ENCODE results near the gene SOX10. TPM values are rescaled to one million over a fixed set of nuclear protein-coding genes. Genes with fewer than 3 reads are reported as not detected.

The SOX10 gene
- total RNA-seq, 2 experiments from 2014 or later: not detected

DNA sequence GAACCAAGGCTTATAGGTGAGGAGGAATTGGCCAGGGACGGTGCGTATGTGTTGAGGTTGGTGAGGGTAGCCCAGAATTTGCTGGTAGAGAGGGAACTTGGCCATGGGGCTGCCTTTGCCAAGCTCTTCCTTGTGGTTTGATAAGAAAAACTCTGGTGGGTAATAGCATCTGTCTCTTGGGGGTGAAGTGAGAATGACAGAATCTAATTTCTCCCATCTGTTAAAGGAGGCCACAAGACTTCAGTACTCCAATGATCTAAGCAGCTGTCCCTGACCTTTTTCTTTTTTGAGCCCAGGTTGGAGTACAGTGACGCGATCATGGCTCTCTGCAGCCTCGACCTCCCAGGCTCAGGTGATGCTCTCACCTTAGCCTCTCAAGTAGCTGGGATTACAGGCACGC is 36.9 kb upstream of the SOX10 start:
- BruUV-seq (replicated peaks): no TSS peak

GRCh38 chr22:38018938-38019827 is 34.8 kb upstream of the SOX10 start:
- Histone ChIP-seq H3K4me2 (ENCODE audit: low read length) (no peak overlapping the region), H2AFZ (ENCODE audit: low read length) (no peak overlapping the region), H3K9me2 (ENCODE audit: insufficient read depth, low read length) (no peaks in the 10 kb centered on the region; the same call in 1 of the 2 replicates), H3K27ac (ENCODE audit: low read depth, low read length, poor library complexity, severe bottlenecking) (no peak overlapping the region), H3K4me3 (ENCODE audit: low read depth, low read length, poor library complexity, severe bottlenecking) (no peak overlapping the region), H3K9me3 (ENCODE audit: low read length) (no peaks in the 10 kb centered on the region), H4K20me1 (ENCODE audit: insufficient read depth, low read length) (no peaks in the 10 kb centered on the region), H3K4me1 (ENCODE audit: insufficient read depth, low read length, poor library complexity, severe bottlenecking) (no peaks in the 10 kb centered on the region), H3K36me3 (ENCODE audit: insufficient read depth, low read length) (no peaks in the 10 kb centered on the region), H3K79me2 (ENCODE audit: insufficient read depth, low read depth, low read length) (no peaks in the 10 kb centered on the region)
- POLR2A ChIA-PET: no interaction called here
- no peak for TF ChIP-seq EZH2phosphoT487 (IDR thresholded peaks at IDR 0.05; ENCODE audit: borderline replicate concordance, low read depth, low read length)
- TF ChIP-seq CTCF (conservative IDR thresholded peaks at IDR 0.05; ENCODE audit: low read length): no peak
- CTCF ChIA-PET (ENCODE audit: unreplicated experiment): no interaction called here
- intact Hi-C loops (cut with micrococcal nuclease; ENCODE audit: unreplicated experiment): no loop called here
- BruUV-seq (replicated peaks): no TSS peak
- DNase-seq (ENCODE audit: low spot score): no peak

More for the DNA sequence above, 36.9 kb upstream of the SOX10 start:
- Histone ChIP-seq H3K4me2 (ENCODE audit: low read length) (no peak overlapping the region), H3K27ac (ENCODE audit: low read depth, low read length, poor library complexity, severe bottlenecking) (no peak overlapping the region), H3K4me3 (ENCODE audit: low read depth, low read length, poor library complexity, severe bottlenecking) (no peak overlapping the region), H2AFZ (ENCODE audit: low read length) (no peak overlapping the region), H4K20me1 (ENCODE audit: insufficient read depth, low read length) (no peaks in the 10 kb centered on the region), H3K9me2 (ENCODE audit: insufficient read depth, low read length) (no peaks in the 10 kb centered on the region), H3K9me3 (ENCODE audit: low read length) (no peaks in the 10 kb centered on the region), H3K4me1 (ENCODE audit: insufficient read depth, low read length, poor library complexity, severe bottlenecking) (no peaks in the 10 kb centered on the region), H3K36me3 (ENCODE audit: insufficient read depth, low read length) (no peaks in the 10 kb centered on the region), H3K79me2 (ENCODE audit: insufficient read depth, low read depth, low read length) (no peaks in the 10 kb centered on the region)
- no peak for TF ChIP-seq CTCF (conservative IDR thresholded peaks at IDR 0.05; ENCODE audit: low read length)
- no peak for TF ChIP-seq EZH2phosphoT487 (IDR thresholded peaks at IDR 0.05; ENCODE audit: borderline replicate concordance, low read depth, low read length)
- no peak for DNase-seq (ENCODE audit: low spot score)
- ChIA-PET POLR2A (no interaction called here), CTCF (ENCODE audit: unreplicated experiment) (no interaction called here)
- intact Hi-C loops (cut with micrococcal nuclease; ENCODE audit: unreplicated experiment): no loop called here

Data from OCI-LY7 (cell line).